HG03378 (cell line): ENCODE measurements around the gene PHACTR3.

Experiments used
- ATAC-seq: cut with Tn5 transposase; IDR thresholded peaks from one replicate; pipeline ENCODE4 v1.9.1; 2021; ENCODE audit warnings: mild to moderate bottlenecking, moderate library complexity; ENCODE audit not compliant: unreplicated experiment

PHACTR3 gene

DNA sequence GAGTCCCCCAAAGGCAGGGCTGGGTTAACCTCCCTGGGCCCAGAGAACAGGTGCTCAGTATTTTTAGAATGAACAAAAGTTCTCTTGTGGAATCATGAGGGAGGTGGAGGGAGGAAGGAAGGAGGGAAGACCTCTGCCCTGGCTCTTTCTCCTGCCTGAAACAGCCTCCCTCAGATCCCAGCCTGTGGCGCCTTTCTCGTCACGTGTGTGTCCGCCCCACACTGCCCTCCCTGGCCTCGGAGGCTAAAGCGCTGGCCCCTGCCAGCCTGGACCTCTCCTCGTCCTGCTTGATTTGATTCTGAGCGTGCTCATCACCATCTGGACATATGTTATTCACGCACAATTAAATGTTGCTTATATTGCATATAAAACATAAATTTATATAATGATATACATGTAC is 40.9 kb downstream of the PHACTR3 start:
- no peak for ATAC-seq

DNA sequence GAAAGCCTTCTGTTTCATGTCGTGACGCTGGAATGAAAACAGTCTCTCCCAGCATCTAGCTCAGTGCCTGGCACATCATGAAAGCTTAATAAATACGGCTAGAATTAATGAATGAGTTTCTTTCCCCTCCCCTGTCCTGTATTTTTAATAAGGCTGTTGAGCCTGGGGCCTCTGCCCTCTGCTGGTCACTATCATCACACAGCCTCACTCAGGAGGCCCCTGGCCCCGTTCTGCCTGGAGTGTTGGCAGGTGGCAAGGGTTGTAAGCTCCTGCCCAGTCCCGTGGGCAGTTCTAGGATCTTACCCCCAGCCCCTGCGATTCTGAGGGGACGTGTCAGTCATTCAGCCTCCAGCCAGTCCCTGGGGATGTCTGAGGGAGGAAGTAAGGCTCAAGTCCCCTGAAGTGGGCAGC is 41.4 kb downstream of the PHACTR3 start:
- no peak for ATAC-seq

DNA sequence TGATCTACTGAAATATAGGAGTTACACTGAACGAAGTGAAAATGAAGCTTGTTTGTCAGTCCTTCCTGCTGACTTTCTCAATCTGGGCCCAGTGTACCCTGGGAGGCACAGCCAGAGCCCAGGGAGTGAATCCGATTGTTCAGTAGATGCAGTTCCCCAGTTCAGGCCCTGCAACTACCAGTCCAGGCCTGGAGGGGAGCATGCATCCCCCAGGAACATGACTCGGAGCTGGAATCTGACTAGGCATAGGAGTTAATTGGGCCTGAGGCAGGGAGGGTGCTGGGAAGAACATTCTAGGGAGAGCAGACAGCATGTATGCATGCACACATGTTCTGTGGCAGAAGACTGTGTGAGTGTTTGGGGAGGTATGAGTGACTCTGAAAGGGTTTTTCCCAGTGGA is 42.1 kb downstream of the PHACTR3 start:
- ATAC-seq, result no peak

DNA sequence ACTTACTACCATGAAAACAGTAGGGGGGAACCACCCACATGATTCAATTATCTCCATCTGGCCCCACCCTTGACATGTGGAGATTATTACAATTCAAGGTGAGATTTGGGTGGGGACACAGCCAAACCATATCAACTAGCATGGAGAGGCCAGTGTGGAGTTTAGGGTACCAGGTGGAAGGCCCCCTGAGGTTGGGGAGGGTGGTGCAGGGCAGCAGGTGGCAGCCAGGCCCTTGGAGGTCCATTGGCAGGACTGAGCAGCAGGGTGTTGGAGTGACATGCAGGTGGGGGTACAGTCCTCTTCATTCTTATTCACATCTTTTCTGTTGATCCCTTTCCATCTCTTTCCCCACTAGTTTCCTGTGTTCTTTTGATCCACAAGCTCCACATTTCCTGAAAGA is 42.9 kb downstream of the PHACTR3 start:
- no peak for ATAC-seq

GRCh38 chr20:59648466-59649070 is 44.2 kb downstream of the PHACTR3 start:
- no peak for ATAC-seq

DNA sequence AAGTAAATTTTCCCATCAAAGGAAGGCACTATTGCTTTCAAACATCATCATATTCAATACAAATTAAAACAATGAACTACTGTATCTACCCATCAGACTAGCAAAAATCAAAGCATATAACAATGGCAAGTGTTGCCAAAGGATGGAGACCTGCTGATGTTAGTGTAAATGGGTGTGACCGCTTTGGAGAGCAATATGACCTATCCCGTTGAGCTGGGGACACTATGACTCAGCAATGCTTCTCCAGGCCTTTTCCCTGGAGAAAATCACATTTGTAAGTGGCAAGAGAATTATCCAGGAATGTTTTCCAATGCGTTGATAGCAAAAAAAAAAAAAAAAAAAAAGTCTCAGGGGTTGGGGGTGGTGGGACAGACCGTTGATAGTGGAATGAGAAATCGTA is 46.1 kb downstream of the PHACTR3 start:
- ATAC-seq, result no peak

GRCh38 chr20:59652381-59652780 is 48.0 kb downstream of the PHACTR3 start:
- no peak for ATAC-seq

- no peak for ATAC-seq
These were observed 52.1 kb downstream of the PHACTR3 start for GRCh38 chr20:59656417-59656816.

GRCh38 chr20:59657459-59658046 is 53.2 kb downstream of the PHACTR3 start:
- no peak for ATAC-seq

- ATAC-seq, result no peak
These were observed 56.1 kb downstream of the PHACTR3 start for GRCh38 chr20:59660471-59660870.

DNA sequence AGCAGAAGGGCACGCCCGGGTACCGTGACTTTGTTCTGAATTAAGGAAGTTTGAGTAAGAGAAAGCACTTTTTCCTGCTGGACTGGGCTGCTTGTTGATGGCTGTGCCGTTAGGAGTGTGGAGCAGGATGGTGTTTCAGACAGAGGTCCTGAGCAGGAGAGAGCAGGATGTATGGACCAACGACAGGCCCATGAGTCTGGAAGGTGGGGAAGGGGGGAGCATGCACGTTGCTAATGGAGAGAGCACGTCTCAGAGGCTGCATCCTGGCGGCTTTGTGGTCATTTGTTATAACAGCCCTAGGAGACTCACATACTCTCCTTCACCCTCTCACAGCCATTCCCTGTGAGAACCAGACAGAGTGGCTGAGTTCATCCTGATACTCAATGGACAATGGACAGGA is 56.8 kb downstream of the PHACTR3 start:
- no peak for ATAC-seq

- no peak for ATAC-seq
These were observed 57.3 kb downstream of the PHACTR3 start for GRCh38 chr20:59661621-59662020.

DNA sequence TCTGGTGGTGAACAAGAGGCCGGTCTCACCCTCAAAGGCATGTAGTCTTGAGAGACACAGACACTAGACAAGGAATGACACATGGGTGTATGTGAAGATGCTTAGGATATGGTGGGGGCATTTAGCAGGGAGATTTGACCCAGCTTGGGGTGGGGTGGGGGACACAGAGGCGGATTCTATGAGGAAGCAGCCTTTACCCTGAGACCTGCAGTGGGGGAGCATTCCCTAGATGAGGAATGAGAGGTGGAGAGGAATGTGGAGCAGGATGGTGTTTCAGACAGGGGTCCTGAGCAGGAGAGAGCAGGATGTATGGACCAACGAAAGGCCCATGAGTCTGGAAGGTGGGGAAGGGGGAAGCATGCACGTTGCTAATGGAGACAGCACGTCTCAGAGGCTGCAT is 57.8 kb downstream of the PHACTR3 start:
- no peak for ATAC-seq

DNA sequence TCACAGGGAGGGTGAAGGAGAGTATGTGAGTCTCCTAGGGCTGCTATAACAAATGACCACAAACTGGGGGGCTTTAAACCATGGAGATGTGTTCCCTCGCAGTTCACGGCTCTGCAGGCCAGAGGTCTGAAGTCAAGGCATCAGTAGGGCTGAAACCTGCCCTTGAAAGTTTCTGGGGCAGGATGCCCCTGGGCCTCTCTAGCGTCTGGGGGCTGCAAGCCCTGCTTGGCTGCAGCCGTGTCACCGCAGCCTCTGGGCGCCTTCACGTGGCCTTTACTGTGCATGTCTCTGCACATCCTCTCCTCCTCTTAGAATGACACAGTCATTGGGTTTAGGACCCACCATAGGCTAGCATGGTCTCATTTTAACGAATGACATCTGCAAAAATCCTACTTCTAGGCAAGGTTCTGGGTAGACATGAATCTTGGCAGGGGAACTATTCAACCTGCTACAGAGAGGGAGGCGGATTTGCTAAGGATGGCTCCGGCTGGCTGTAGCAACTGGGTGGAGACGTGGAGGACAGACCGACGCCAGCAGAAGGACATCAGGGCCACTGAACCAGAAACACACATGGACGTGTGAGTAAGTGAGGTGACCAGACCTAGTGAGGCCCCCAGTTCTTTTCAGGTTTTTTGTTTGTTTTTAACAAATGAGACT is 58.6 kb downstream of the PHACTR3 start:
- ATAC-seq, result no peak

DNA sequence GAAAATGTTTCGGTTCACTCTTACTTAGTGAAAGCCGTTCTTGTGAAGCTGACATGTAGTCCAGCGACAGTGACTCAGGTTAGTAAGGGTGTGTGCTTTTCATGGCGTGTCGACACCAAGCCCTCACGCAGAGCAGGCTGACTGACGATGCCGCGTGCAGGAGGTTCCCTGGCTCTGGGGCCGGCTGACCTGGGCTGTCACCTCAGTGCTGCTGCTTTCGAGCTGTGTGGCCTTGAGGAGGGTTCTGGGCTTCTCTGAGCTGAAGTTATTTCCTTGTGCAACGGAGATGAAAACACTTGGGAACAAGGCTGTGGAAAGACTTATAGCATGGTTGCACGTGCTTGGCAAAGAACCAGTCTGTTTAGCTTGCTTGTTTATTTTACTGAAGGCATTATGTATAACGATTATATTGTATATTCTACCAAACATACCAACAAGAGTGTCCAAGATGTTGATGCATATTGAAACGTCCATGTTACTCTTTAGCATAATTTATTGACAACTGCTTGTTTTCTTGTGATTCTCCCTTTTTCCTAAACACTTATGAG is 59.2 kb downstream of the PHACTR3 start:
- no peak for ATAC-seq

DNA sequence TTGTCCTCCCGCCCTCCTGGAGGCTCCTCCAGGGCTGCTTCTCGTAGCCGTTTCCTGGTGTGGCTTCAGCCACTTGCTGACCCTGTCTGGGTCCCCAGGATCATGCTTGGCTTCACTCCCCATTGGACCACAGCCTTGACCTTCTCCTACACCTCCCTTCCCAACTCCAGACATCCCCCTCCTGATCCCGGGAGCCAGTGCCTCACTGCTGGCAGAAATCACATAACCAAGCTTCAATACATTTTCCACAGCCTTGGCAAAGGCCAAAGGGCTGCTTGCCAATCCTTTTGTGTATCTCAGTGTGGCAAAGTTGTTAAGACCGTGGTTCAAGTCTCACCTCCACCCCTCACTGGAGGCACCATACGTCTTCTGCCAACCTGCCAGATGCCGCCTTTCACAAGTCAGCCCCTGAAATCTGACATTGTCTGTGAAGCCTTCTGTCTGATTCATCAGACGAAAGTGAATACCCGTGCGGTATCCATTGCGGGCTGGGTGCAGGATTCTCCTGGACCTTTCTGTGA is 60.1 kb downstream of the PHACTR3 start:
- ATAC-seq, result no peak

DNA sequence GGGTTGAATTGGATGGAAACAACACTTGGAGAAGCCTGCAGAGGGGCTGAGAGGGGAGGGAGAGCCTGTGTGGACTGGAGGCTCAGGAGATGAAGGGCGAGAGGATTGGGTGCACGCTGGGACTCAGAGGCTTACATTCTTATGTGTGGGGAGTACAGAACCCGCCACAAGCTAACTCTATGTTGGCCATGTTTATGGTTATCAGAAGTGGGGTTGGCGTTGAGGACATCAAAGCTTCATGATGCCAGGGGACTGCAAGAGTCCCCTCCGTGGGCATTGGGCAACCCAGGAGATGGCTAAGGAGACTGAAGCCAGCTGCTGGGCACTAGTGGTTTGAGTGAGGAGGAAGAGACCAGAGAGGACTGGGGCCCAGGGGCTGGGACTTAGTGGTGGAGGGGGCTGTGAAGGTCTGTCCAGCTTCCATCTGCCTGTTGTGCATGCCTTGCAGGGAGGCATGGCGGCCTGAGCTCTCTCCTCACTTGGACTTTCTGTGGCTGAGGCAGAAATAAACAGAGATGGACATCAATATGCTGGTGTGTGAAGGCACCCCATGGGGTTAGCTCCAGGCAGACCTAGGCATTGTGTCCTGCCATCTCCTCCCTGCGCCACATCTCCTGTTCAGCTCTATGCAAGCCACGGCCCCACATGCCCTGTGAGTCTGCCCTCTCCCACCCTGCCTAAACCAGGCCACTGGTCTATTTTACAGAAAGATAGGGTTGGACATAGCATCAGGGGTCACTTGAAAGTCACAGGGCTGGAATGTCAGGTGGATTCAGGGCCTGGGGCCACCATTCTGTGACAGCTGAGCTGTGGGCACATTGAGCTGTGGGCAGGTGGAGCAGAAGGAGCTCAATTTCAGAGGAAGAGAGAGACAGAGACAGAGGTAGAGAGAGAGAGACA is 61.6 kb downstream of the PHACTR3 start:
- no peak for ATAC-seq

GRCh38 chr20:59666586-59666985 is 62.2 kb downstream of the PHACTR3 start:
- ATAC-seq, result no peak

- no peak for ATAC-seq
These were observed 62.8 kb downstream of the PHACTR3 start for GRCh38 chr20:59667131-59667530.

GRCh38 chr20:59667981-59668515 is 63.7 kb downstream of the PHACTR3 start:
- no peak for ATAC-seq
